Hepatocyte (in vitro differentiated cells): Measurements from ENCODE around the gene GCLM. TPM values are rescaled to one million over a fixed set of nuclear protein-coding genes. Genes with fewer than 3 reads are reported as not detected.
"Not testable (repeated sequence)": the region's sequence is repeated elsewhere in the genome, so short reads cannot be mapped to it uniquely, and the experiment has no call there.

Experiments used
- DNase-seq: peaks from one replicate; pipeline ENCODE4 v3.0.0-alpha.2; 2016; ENCODE audit warnings: low spot score
- H2AFZ ChIP-seq: fragments of 200-600 bp; sonication (generic); 2 replicates; pipeline ENCODE4 v1.6.0; 2016; ENCODE audit warnings: antibody characterized with exemption, mild to moderate bottlenecking
- H3K27ac ChIP-seq: fragments of 200-600 bp; sonication (generic); 2 replicates; pipeline ENCODE4 v1.5.1; 2016; ENCODE audit warnings: mild to moderate bottlenecking
- H3K27me3 ChIP-seq: fragments of 200-600 bp; sonication (generic); 2 replicates; pipeline ENCODE4 v1.6.1; 2016
- H3K36me3 ChIP-seq: fragments of 200-600 bp; sonication (generic); replicated peaks from 2 replicates; pipeline ENCODE4 v1.5.1; 2016; ENCODE audit warnings: low read depth; ENCODE audit not compliant: insufficient read depth
- H3K4me1 ChIP-seq: fragments of 200-600 bp; sonication (generic); 2 replicates; pipeline ENCODE4 v1.5.1; 2016; ENCODE audit warnings: mild to moderate bottlenecking, moderate library complexity; ENCODE audit not compliant: insufficient read depth
- H3K4me2 ChIP-seq: fragments of 200-600 bp; sonication (generic); 2 replicates; pipeline ENCODE4 v1.6.0; 2016
- H3K4me3 ChIP-seq: fragments of 200-600 bp; sonication (generic); 2 replicates; pipeline ENCODE4 v1.5.1; 2016; ENCODE audit warnings: mild to moderate bottlenecking
- H3K79me2 ChIP-seq: fragments of 200-600 bp; sonication (generic); 2 replicates; pipeline ENCODE4 v1.6.0; 2017; ENCODE audit warnings: mild to moderate bottlenecking
- H3K9me2 ChIP-seq: fragments of 200-600 bp; sonication (generic); replicated peaks from 2 replicates; pipeline ENCODE4 v1.6.0; 2017; ENCODE audit warnings: mild to moderate bottlenecking; ENCODE audit not compliant: insufficient read depth
- H3K9me3 ChIP-seq: fragments of 200-600 bp; sonication (generic); 2 replicates; pipeline ENCODE4 v1.5.1; 2016; ENCODE audit warnings: low read depth, mild to moderate bottlenecking
- H4K20me1 ChIP-seq: fragments of 200-600 bp; sonication (generic); 2 replicates; pipeline ENCODE4 v1.6.0; 2016; ENCODE audit warnings: mild to moderate bottlenecking; ENCODE audit not compliant: insufficient read depth, poor library complexity, severe bottlenecking
- EZH2 ChIP-seq: fragments of 200-600 bp; sonication (generic); IDR thresholded peaks from 2 replicates; pipeline ENCODE4 v1.6.1; 2016; ENCODE audit warnings: antibody characterized with exemption, mild to moderate bottlenecking, borderline replicate concordance
- EZH2phosphoT487 ChIP-seq: fragments of 200-600 bp; sonication (generic); IDR thresholded peaks from one replicate; pipeline ENCODE4 v1.6.1; 2018; ENCODE audit warnings: antibody characterized with exemption, mild to moderate bottlenecking, low read depth, moderate library complexity; ENCODE audit not compliant: unreplicated experiment, severe bottlenecking
- WGBS: methylation state at CpG from one replicate; pipeline ENCODE4 v1.1.6; 2016; ENCODE audit warnings: low lambda C conversion rate; ENCODE audit errors: missing lambda C conversion rate; 5-methylcytosine and 5-hydroxymethylcytosine counted together
- polyA plus RNA-seq: library from polyadenylated mRNA; unstranded; fragments of >200 nt; fragmentation: Nextera tagmentation; extraction: Ambion mirVana; gene quantifications from 2 replicates; pipeline ENCODE4 v1.2.1, GENCODE V29; 2016
- total RNA-seq: library from RNA; depleted of rRNA; stranded (reverse); fragments of >200 nt; gene quantifications from 2 replicates; pipeline ENCODE4 v1.2.3, GENCODE V29; 2014
- TF ChIP-seq, protein P1 (sequence below): fragments of 200-600 bp; sonication (generic); IDR thresholded peaks from 2 replicates; pipeline ENCODE4 v1.5.1; 2016; ENCODE audit warnings: antibody characterized with exemption, mild to moderate bottlenecking; ENCODE audit not compliant: poor library complexity

Gene GCLM
- total and polyA plus RNA-seq, 2 experiments from 2014 or later: 10.7 to 15.3 TPM

- Histone ChIP-seq H4K20me1 (no peaks in the 10 kb centered on the region), H3K79me2 (no peaks in the 10 kb centered on the region), H3K4me1 (peaks cover 10% of the 10 kb centered on the region), H2AFZ (no peak overlapping the region), H3K9me3 (no peaks in the 10 kb centered on the region), H3K36me3 (no peaks in the 10 kb centered on the region), H3K4me3 (no peak overlapping the region), H3K27ac (no peak overlapping the region), H3K4me2 (no peak overlapping the region), H3K27me3 (no peaks in the 10 kb centered on the region), H3K9me2 (no peaks in the 10 kb centered on the region)
- no peak for TF ChIP-seq EZH2phosphoT487
- no peak for TF ChIP-seq EZH2
- TF ChIP-seq, protein P1, sequence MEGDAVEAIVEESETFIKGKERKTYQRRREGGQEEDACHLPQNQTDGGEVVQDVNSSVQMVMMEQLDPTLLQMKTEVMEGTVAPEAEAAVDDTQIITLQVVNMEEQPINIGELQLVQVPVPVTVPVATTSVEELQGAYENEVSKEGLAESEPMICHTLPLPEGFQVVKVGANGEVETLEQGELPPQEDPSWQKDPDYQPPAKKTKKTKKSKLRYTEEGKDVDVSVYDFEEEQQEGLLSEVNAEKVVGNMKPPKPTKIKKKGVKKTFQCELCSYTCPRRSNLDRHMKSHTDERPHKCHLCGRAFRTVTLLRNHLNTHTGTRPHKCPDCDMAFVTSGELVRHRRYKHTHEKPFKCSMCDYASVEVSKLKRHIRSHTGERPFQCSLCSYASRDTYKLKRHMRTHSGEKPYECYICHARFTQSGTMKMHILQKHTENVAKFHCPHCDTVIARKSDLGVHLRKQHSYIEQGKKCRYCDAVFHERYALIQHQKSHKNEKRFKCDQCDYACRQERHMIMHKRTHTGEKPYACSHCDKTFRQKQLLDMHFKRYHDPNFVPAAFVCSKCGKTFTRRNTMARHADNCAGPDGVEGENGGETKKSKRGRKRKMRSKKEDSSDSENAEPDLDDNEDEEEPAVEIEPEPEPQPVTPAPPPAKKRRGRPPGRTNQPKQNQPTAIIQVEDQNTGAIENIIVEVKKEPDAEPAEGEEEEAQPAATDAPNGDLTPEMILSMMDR: no peak
- 73% methylated on average over 1 of the region's 1 CpG for WGBS
- no peak for DNase-seq
Measured at GRCh38 chr1:93955765-93956164, 46.5 kb upstream of the GCLM start.

DNA sequence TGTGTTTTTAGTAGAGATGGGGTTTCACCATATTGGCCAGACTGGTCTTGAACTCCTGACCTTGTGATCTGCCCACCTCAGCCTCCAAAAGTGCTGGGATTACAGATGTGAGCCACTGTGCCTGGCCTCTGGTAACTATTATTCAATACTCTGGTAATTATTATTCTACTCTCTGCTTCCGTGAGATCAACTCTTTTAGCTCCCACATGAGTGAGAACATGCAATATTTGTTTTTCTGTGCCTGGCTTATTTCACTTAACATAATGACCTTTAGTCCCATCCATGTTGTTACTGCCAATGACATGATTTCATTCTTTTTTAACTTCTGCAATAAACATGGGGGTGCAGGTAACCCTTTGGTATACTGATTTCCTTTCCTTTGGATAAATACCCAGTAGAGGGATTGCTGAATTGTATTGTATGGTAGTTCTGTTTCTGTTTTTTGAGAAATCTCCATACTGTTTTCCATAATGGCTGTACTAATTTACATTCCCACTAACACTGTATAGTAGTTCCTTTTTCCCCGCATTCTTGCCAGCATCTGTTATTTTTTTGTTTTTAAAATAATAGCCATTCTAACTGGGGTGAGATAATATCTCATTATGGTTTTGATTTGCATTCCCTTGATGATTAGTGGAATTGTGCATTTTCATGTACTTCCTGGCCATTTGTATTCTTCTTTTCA, 37.9 kb upstream of the GCLM start:
- Histone ChIP-seq H3K27ac (peak overlapping the region; percentile 50), H3K4me2 (peak overlapping the region; percentile 16)
- H3K27me3 ChIP-seq, H3K4me3 ChIP-seq, H3K4me1 ChIP-seq, H2AFZ ChIP-seq, H3K36me3 ChIP-seq, H3K79me2 ChIP-seq, H3K9me2 ChIP-seq, H3K9me3 ChIP-seq, DNase-seq, H4K20me1 ChIP-seq: not testable (repeated sequence)
- 72% methylated on average over 2 of the region's 2 CpGs for WGBS

DNA sequence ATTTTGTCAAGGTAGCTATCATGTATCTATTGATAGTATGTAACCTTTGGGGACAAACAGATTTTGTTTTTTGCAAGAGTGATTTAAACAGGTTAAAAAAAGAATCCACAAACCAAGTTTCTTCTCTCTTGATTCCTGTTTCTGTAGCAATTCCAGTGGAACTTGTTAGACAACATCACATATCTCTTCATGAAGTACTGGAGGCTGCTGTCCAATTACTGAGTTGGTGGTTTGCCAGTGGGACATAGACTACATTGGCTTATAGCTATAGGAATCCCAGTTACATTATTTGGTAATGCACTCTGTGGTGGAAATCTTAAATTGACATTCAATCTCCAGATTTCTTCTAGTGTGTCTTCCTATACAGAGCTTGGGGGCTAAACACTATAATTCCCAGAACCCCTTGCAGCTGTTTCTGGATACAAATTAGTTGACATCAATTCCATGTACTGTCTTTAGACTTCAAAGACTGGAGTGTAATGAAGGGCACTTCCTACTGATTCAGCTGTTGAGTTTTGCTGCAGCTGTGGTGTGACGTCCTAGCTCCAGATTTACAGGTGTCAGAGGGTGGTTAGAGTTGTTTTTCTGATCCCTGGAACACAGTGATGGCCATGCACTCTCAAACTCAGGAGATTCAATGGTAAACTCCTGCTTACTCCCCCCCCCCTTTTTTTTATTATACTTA, 29.4 kb upstream of the GCLM start:
- H3K36me3 ChIP-seq: no peaks in the 10 kb centered on the region
- no peaks in the 10 kb centered on the region for H3K9me2 ChIP-seq
- no peak for DNase-seq
- H3K4me2 ChIP-seq: no peak overlapping the region
- 86% methylated on average over 1 of the region's 1 CpG for WGBS
- no peaks in the 10 kb centered on the region for H3K27me3 ChIP-seq
- H3K27ac ChIP-seq: no peak overlapping the region
- H3K79me2 ChIP-seq: no peaks in the 10 kb centered on the region
- H2AFZ ChIP-seq: no peak overlapping the region
- H3K9me3 ChIP-seq: no peaks in the 10 kb centered on the region
- H3K4me3 ChIP-seq: no peak overlapping the region
- no peaks in the 10 kb centered on the region for H4K20me1 ChIP-seq
- no peak for TF ChIP-seq EZH2phosphoT487
- TF ChIP-seq EZH2: no peak
- TF ChIP-seq, protein P1: no peak
- no peaks in the 10 kb centered on the region for H3K4me1 ChIP-seq

DNA sequence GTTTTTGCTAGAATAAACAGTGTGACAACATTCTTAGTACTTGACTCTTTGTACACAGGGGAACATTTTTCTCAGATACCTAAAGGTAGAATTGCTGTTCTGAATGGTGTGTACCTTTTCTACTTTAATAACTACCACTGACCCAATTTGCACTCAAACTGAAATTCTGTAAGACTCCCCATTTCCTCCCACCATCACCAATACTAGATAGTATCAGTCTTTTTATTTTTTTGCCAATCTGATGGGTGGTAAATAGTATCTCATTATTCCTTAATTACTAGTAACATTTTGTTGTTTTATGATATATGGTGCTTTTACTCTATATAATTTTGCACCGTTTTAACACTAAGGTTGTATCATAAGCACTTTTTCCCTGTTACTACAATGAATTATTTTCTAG, 28.8 kb upstream of the GCLM start:
- DNase-seq: no peak
- H3K9me3 ChIP-seq: no peaks in the 10 kb centered on the region
- no peak overlapping the region for H3K4me3 ChIP-seq
- H4K20me1 ChIP-seq: no peaks in the 10 kb centered on the region
- H3K79me2 ChIP-seq: no peaks in the 10 kb centered on the region
- no peak overlapping the region for H2AFZ ChIP-seq
- H3K36me3 ChIP-seq: no peaks in the 10 kb centered on the region
- no peak overlapping the region for H3K27ac ChIP-seq
- 88% methylated on average over 1 of the region's 1 CpG for WGBS
- H3K4me2 ChIP-seq: no peak overlapping the region
- no peaks in the 10 kb centered on the region for H3K9me2 ChIP-seq
- no peak for TF ChIP-seq EZH2phosphoT487
- TF ChIP-seq, protein P1: no peak
- no peak for TF ChIP-seq EZH2
- no peaks in the 10 kb centered on the region for H3K27me3 ChIP-seq
- H3K4me1 ChIP-seq: no peaks in the 10 kb centered on the region
